Lower leg skin (tissue), 3 donors: ENCODE measurements around the gene ANKRD13B.

Source experiments
- CTCF ChIP-seq, 3 donors: fragments of 450-650 bp; IDR thresholded peaks; one replicate each; pipeline ENCODE4 v1.5.1; 2016; ENCODE audit warnings: antibody characterized with exemption in 3 of 3, mild to moderate bottlenecking in 3 of 3, moderate library complexity in 2 of 3
- POLR2A ChIP-seq, 2 donors: fragments of 450-650 bp; IDR thresholded peaks; one replicate each; pipeline ENCODE4 v1.6.1; 2016 to 2017; ENCODE audit warnings: antibody characterized with exemption in 2 of 2, mild to moderate bottlenecking in 1 of 2, moderate library complexity in 1 of 2

- TF ChIP-seq POLR2A (IDR thresholded peaks at IDR 0.05) (no peak), CTCF (IDR thresholded peaks at IDR 0.05) (no peak)
Measured at GRCh38 chr17:29619251-29619650, 26.3 kb downstream of the ANKRD13B start.
